OCI-LY7 (cell line): Measurements from ENCODE around the gene FAM13A. TPM values are rescaled to one million over a fixed set of nuclear protein-coding genes. Genes with fewer than 3 reads are reported as not detected.

Source experiments
- BruUV-seq: library from RNA; stranded (reverse); fragments of 400-500 nt; replicated peaks from 2 replicates; lab custom pipeline; 2021; lab: Mats Ljungman, UMichigan
- CTCF ChIA-PET: fragments of 300-600 bp; sonication (Branson Sonifier 250); formaldehyde crosslinking; loops from one replicate; lab custom pipeline; 2022; ENCODE audit warnings: antibody characterized with exemption; ENCODE audit not compliant: unreplicated experiment; lab: Charles Lee
- POLR2A ChIA-PET: fragments of 300-600 bp; sonication (Branson Sonifier 250); formaldehyde crosslinking; loops from one replicate; lab custom pipeline; 2022; ENCODE audit warnings: antibody characterized with exemption; lab: Charles Lee
- DNase-seq: peaks from one replicate; pipeline ENCODE4 v3.0.0-alpha.2; 2015; ENCODE audit warnings: low spot score
- H2AFZ ChIP-seq: fragments of 200-600 bp; sonication (generic), shearing (Covaris generic); 2 replicates; pipeline ENCODE4 v1.6.1; 2014; ENCODE audit warnings: mild to moderate bottlenecking, antibody characterized with exemption, low read length, moderate library complexity
- H3K27ac ChIP-seq: fragments of 200-600 bp; sonication (generic); 2 replicates; pipeline ENCODE4 v1.5.1; 2014; ENCODE audit warnings: mixed run types, low read depth, mild to moderate bottlenecking, moderate library complexity, low read length, inconsistent platforms; ENCODE audit not compliant: poor library complexity, severe bottlenecking
- H3K36me3 ChIP-seq: fragments of 200-600 bp; sonication (generic); 2 replicates; pipeline ENCODE4 v1.6.1; 2014; ENCODE audit warnings: mild to moderate bottlenecking, antibody characterized with exemption, low read length, moderate library complexity, mixed read lengths; ENCODE audit not compliant: insufficient read depth
- H3K4me1 ChIP-seq: fragments of 200-600 bp; sonication (generic); 2 replicates; pipeline ENCODE4 v1.5.1; 2014; ENCODE audit warnings: mild to moderate bottlenecking, low read length; ENCODE audit not compliant: insufficient read depth, poor library complexity, severe bottlenecking
- H3K4me2 ChIP-seq: fragments of 200-600 bp; sonication (generic); 2 replicates; pipeline ENCODE4 v1.6.1; 2014; ENCODE audit warnings: mild to moderate bottlenecking, low read length
- H3K4me3 ChIP-seq: fragments of 200-600 bp; sonication (generic); 2 replicates; pipeline ENCODE4 v1.5.1; 2014; ENCODE audit warnings: mild to moderate bottlenecking, low read depth, low read length; ENCODE audit not compliant: poor library complexity, severe bottlenecking
- H3K79me2 ChIP-seq: fragments of 200-600 bp; sonication (generic); 2 replicates; pipeline ENCODE4 v1.6.1; 2016; ENCODE audit warnings: low read depth, mild to moderate bottlenecking, low read length, moderate library complexity, mixed read lengths; ENCODE audit not compliant: insufficient read depth
- H3K9me2 ChIP-seq: fragments of 200-600 bp; sonication (generic); 2 replicates; pipeline ENCODE4 v1.6.1; 2016; ENCODE audit warnings: mild to moderate bottlenecking, low read length, mixed read lengths; ENCODE audit not compliant: insufficient read depth
- H3K9me3 ChIP-seq: fragments of 200-600 bp; sonication (generic); 2 replicates; pipeline ENCODE4 v1.6.1; 2014; ENCODE audit warnings: mild to moderate bottlenecking, mixed run types, low read length, mixed read lengths
- H4K20me1 ChIP-seq: fragments of 200-600 bp; sonication (generic); 2 replicates; pipeline ENCODE4 v1.6.1; 2014; ENCODE audit warnings: mild to moderate bottlenecking, antibody characterized with exemption, low read length, moderate library complexity, mixed read lengths; ENCODE audit not compliant: insufficient read depth
- EZH2phosphoT487 ChIP-seq: fragments of 200-600 bp; sonication (generic); IDR thresholded peaks from 2 replicates; pipeline ENCODE4 v1.6.1; 2018; ENCODE audit warnings: low read depth, borderline replicate concordance, mild to moderate bottlenecking, mixed run types, antibody characterized with exemption, low read length, moderate library complexity, mixed read lengths
- intact Hi-C: fragments of 100-400 bp; cut with micrococcal nuclease; formaldehyde crosslinking; loops from one replicate; pipeline ENCODE4 v1.10.0; 2022; ENCODE audit not compliant: unreplicated experiment
- total RNA-seq, 2 experiments: library from RNA; depleted of rRNA in 1 of 2; stranded (reverse); fragments of >200 nt in 1 of 2; shearing (Covaris generic) in 1 of 2; gene quantifications; 2 replicates each; pipeline ENCODE4 v1.2.3, GENCODE V29; 2014 to 2022
- TF ChIP-seq, protein P1 (sequence below): fragments of 200-600 bp; sonication (generic); conservative IDR thresholded peaks from 2 replicates; pipeline ENCODE4 v1.5.1; 2014; ENCODE audit warnings: mild to moderate bottlenecking, antibody characterized with exemption, low read length, moderate library complexity, mixed read lengths

FAM13A gene
- total RNA-seq, 2 experiments from 2014 or later = not detected

DNA sequence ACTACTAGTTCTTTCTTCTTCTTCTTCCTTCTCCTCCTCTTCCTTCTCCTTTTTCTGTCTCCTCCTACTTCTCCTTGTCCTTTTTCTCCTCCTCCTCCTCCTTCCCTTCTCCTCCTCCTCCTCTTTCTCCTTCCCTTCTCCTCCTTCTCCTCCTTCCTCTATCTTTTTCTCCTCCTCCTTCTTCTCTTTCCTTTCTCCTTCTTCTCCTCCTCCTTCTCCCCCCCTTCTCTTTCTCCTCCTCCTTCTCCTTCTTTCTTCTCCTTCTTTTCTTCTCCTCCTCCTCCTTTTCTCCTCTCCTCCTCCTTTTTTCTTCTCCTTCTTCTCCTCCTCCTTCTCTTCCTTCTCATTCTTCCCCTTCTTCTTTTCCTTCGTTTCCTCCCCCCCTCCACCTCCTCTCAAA, 337.6 kb downstream of the FAM13A start:
- intact Hi-C loops = no loop called here
- Histone ChIP-seq H3K4me2 (no peak overlapping the region), H3K4me3 (no peak overlapping the region), H3K36me3 (no peaks in the 10 kb centered on the region), H4K20me1 (no peaks in the 10 kb centered on the region), H2AFZ (no peak overlapping the region), H3K79me2 (no peaks in the 10 kb centered on the region), H3K9me2 (no peaks in the 10 kb centered on the region), H3K27ac (no peak overlapping the region), H3K9me3 (0 out of 2 replicates have a peak, but pooled peaks cover 11% of the 10 kb centered on the region), H3K4me1 (no peaks in the 10 kb centered on the region)
- ChIA-PET CTCF (no interaction called here), POLR2A (no interaction called here)
- DNase-seq = no peak
- TF ChIP-seq, protein P1, sequence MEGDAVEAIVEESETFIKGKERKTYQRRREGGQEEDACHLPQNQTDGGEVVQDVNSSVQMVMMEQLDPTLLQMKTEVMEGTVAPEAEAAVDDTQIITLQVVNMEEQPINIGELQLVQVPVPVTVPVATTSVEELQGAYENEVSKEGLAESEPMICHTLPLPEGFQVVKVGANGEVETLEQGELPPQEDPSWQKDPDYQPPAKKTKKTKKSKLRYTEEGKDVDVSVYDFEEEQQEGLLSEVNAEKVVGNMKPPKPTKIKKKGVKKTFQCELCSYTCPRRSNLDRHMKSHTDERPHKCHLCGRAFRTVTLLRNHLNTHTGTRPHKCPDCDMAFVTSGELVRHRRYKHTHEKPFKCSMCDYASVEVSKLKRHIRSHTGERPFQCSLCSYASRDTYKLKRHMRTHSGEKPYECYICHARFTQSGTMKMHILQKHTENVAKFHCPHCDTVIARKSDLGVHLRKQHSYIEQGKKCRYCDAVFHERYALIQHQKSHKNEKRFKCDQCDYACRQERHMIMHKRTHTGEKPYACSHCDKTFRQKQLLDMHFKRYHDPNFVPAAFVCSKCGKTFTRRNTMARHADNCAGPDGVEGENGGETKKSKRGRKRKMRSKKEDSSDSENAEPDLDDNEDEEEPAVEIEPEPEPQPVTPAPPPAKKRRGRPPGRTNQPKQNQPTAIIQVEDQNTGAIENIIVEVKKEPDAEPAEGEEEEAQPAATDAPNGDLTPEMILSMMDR = no peak
- no peak for TF ChIP-seq EZH2phosphoT487
- BruUV-seq = no TSS peak

DNA sequence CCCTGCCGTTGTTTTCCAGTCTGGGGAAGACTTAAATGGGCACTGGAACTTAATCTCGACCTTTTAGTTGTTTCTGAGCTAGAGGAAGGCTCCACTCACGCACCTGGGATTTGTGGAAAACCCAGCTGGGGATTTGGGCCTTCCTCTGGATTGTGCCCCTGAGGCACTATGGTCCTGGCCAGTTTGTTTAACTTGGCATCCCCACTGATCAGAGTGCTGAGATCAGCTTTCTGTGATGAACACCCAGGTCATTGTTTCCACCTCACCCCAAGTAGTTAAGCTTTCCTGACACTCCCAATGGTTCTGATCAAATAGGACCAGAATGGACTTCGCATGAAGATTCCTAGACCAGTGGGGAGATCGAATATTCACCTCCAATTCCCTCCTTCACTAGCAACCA, 338.9 kb downstream of the FAM13A start:
- Histone ChIP-seq H3K9me3 (0 out of 2 replicates have a peak, but pooled peaks cover 11% of the 10 kb centered on the region), H3K36me3 (no peaks in the 10 kb centered on the region), H3K9me2 (no peaks in the 10 kb centered on the region), H3K4me3 (no peak overlapping the region), H3K4me1 (no peaks in the 10 kb centered on the region), H3K79me2 (no peaks in the 10 kb centered on the region), H3K4me2 (no peak overlapping the region), H3K27ac (no peak overlapping the region), H4K20me1 (no peaks in the 10 kb centered on the region), H2AFZ (no peak overlapping the region)
- TF ChIP-seq EZH2phosphoT487 = no peak
- TF ChIP-seq, protein P1 = no peak
- ChIA-PET POLR2A (no interaction called here), CTCF (no interaction called here)
- BruUV-seq = no TSS peak
- intact Hi-C loops = no loop called here
- DNase-seq = no peak

DNA sequence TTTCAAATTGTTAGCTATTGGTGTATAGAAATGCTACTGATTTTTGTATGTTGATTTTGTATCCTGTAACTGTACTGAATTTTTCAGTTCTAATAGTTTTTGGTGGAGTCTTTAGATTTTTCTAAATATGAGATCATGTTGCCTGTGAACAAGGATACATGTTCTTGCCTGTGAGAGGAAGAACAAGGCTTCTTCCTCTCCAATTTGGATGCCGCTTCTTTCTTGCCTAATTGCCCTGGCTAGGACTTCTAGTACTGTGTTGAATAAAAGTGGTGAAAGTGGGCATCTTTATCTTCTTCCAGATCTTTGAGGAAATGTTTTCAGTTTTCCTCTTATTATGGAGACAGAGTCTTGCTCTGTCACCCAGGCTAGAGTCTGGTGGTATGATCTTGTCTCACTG, 343.2 kb downstream of the FAM13A start:
- ChIA-PET CTCF (no interaction called here), POLR2A (interaction anchor here (0.9 to 1.3 kb wide), 3 partner anchors 10 to 22 kb away, joined by 3 to 6 read pairs (median 3); no protein-coding TSS in a partner anchor)
- H3K36me3 ChIP-seq = no peaks in the 10 kb centered on the region
- H3K79me2 ChIP-seq = no peaks in the 10 kb centered on the region
- 0 out of 2 replicates have a peak, but pooled peaks cover 11% of the 10 kb centered on the region for H3K9me3 ChIP-seq
- no peak overlapping the region for H3K4me3 ChIP-seq
- no peak overlapping the region for H3K4me2 ChIP-seq
- intact Hi-C loops = no loop called here
- BruUV-seq = no TSS peak
- no peak overlapping the region for H3K27ac ChIP-seq
- no peaks in the 10 kb centered on the region for H4K20me1 ChIP-seq
- no peak overlapping the region for H2AFZ ChIP-seq
- H3K9me2 ChIP-seq = no peaks in the 10 kb centered on the region
- no peaks in the 10 kb centered on the region for H3K4me1 ChIP-seq
- no peak for DNase-seq
- TF ChIP-seq, protein P1 = no peak
- TF ChIP-seq EZH2phosphoT487 = no peak
